Coronary artery (tissue), 2 donors: ENCODE data around the gene TPCN1.

ENCODE experiments used
- DNase-seq: peaks from one replicate; pipeline ENCODE4 v3.0.0-alpha.2; 2017; ENCODE audit warnings: low spot score
- H3K27ac ChIP-seq, 2 donors: fragments of 200-600 bp; sonication (generic); one replicate each; pipeline ENCODE4 v1.5.1; 2016 to 2019
- H3K4me3 ChIP-seq: fragments of 200-600 bp; sonication (generic); 2 replicates; pipeline ENCODE4 v1.5.1; 2016; ENCODE audit warnings: mild to moderate bottlenecking, moderate library complexity
- CTCF ChIP-seq: fragments of 200-600 bp; sonication (generic); IDR thresholded peaks from one replicate; pipeline ENCODE4 v1.5.1; 2019; ENCODE audit warnings: antibody characterized with exemption

The TPCN1 gene

GRCh38 chr12:113248051-113248825, 27.0 kb downstream of the TPCN1 start:
- DNase-seq: no peak
- H3K4me3 ChIP-seq: no peak overlapping the region
- TF ChIP-seq CTCF: no peak
- H3K27ac ChIP-seq: peak overlapping the region; percentile 85 to 96

DNA sequence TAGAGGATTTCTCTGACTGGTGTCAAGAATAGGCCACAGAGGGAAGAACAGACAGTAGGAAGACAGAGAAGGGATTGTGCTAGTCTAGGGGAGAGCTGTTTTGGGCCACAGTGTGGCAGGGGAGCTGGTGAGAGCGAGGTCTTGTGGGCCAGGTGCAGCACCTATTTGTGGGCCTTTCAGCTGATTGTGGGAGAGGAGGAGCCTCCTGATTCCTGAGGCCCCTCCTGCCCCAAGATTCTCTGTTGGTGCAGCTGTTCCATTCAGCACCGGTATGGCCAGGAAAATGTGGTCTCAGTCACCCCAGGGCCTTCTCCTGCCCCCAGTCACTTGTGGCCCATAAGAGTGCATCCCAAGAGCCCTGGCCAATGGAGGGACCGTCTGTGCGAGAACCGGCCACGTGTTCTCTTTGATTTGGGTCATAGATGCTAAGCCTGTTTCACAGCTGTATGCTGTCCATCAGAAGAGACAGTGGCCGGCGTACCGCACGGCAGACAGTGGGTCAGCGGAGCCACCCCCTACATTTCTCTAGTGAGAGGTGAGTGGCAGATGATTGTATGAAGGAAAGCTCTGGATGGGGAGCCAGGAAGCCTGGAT, 27.7 kb downstream of the TPCN1 start:
- no peak for TF ChIP-seq CTCF
- no peak for DNase-seq
- H3K27ac ChIP-seq: peak overlapping the region; percentile 85 to 96
- no peak overlapping the region for H3K4me3 ChIP-seq

DNA sequence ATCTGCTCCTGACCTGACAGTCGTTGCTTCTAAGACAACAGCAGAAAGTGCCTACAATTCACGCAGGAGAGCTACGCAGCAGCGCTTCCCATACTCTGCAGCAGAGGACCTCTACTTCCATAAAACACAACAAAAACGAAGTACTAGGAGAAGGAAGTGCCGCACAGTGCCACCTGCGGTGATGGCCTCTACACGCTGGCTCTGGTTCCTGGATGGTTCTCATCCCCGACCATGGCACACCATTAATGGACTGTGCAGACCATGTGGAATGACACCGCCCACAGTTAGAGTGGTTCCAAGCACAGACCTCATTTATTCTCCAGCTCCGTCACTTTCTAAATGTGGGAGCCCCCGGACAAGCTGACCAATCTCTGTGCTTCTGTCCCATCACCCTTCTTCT, 28.3 kb downstream of the TPCN1 start:
- H3K4me3 ChIP-seq: no peak overlapping the region
- no peak overlapping the region for H3K27ac ChIP-seq
- no peak for DNase-seq
- no peak for TF ChIP-seq CTCF

- TF ChIP-seq CTCF: no peak
- no peak for DNase-seq
- Histone ChIP-seq H3K4me3 (no peak overlapping the region), H3K27ac (peak overlapping the region in 1 of 2 donors; percentile 33)
Measured at GRCh38 chr12:113250045-113250444, 28.8 kb downstream of the TPCN1 start.

GRCh38 chr12:113251404-113252070, 30.3 kb downstream of the TPCN1 start:
- TF ChIP-seq CTCF: no peak
- H3K4me3 ChIP-seq: no peak overlapping the region
- DNase-seq: no peak
- no peak overlapping the region for H3K27ac ChIP-seq

- no peak for TF ChIP-seq CTCF
- H3K4me3 ChIP-seq: no peak overlapping the region
- DNase-seq: no peak
- H3K27ac ChIP-seq: no peak overlapping the region
Measured at GRCh38 chr12:113252494-113252893, 31.2 kb downstream of the TPCN1 start.
